WTC11 (cell line): ENCODE results near the gene SAMD8. TPM values are rescaled to one million over a fixed set of nuclear protein-coding genes. Genes with fewer than 3 reads are reported as not detected.

Experiments
- ATAC-seq: fragments of 200-7000 bp; cut with Tn5 transposase; 2 replicates; pipeline ENCODE4 v1.10.0; 2021; ENCODE audit warnings: mild to moderate bottlenecking, moderate library complexity
- CTCF ChIA-PET: fragments of 300-600 bp; sonication (Branson Sonifier 250); formaldehyde crosslinking; loops from one replicate; lab custom pipeline; 2021; ENCODE audit warnings: antibody characterized with exemption; lab: Charles Lee
- POLR2A ChIA-PET: fragments of 350-600 bp; sonication (Branson Sonifier 250); formaldehyde crosslinking; loops from one replicate; lab custom pipeline; 2021; ENCODE audit warnings: antibody characterized with exemption; lab: Charles Lee
- DNase-seq: peaks from one replicate; pipeline ENCODE4 v3.0.0; 2021; ENCODE audit warnings: low spot score
- H3K27ac Mint-ChIP-seq: 2 replicates; pipeline ENCODE4 v1.8.0; 2021; ENCODE audit warnings: mixed read lengths
- H3K27me3 Mint-ChIP-seq: 2 replicates; pipeline ENCODE4 v1.8.0; 2021; ENCODE audit warnings: low read depth, mild to moderate bottlenecking, moderate library complexity, mixed read lengths
- H3K36me3 Mint-ChIP-seq: 2 replicates; pipeline ENCODE4 v1.8.0; 2021; ENCODE audit warnings: mixed read lengths
- H3K4me1 Mint-ChIP-seq: 2 replicates; pipeline ENCODE4 v1.8.0; 2022; ENCODE audit warnings: mixed read lengths
- H3K4me3 Mint-ChIP-seq: 2 replicates; pipeline ENCODE4 v1.8.0; 2021; ENCODE audit warnings: mild to moderate bottlenecking, moderate library complexity, mixed read lengths
- H3K9me3 Mint-ChIP-seq: 2 replicates; pipeline ENCODE4 v1.8.0; 2021; ENCODE audit warnings: mixed read lengths
- AFF4 ChIP-seq: sonication (generic); formaldehyde crosslinking; IDR thresholded peaks from 2 replicates; pipeline ENCODE4 v1.8.1; 2023; ENCODE audit warnings: mild to moderate bottlenecking, missing genetic modification reagents, borderline replicate concordance
- AR ChIP-seq: fragments of 250-450 bp; sonication (Bioruptor Pico); IDR thresholded peaks from 2 replicates; pipeline ENCODE4 v1.9.0; 2021; ENCODE audit warnings: mild to moderate bottlenecking
- ARID4B ChIP-seq: sonication (generic); formaldehyde crosslinking; IDR thresholded peaks from 2 replicates; pipeline ENCODE4 v1.8.0; 2023; ENCODE audit warnings: missing genetic modification reagents, mild to moderate bottlenecking, borderline replicate concordance
- ATF6 ChIP-seq: sonication (generic); formaldehyde crosslinking; IDR thresholded peaks from 2 replicates; pipeline ENCODE4 v1.8.1; 2023; ENCODE audit warnings: mild to moderate bottlenecking, missing genetic modification reagents
- CREB1 ChIP-seq: sonication (generic); formaldehyde crosslinking; IDR thresholded peaks from 2 replicates; pipeline ENCODE4 v1.8.0; 2023; ENCODE audit warnings: mild to moderate bottlenecking, missing genetic modification reagents
- EMX1 ChIP-seq: fragments of 250-450 bp; sonication (Bioruptor Pico); IDR thresholded peaks from 2 replicates; pipeline ENCODE4 v1.8.0; 2021; ENCODE audit warnings: mild to moderate bottlenecking
- ERG ChIP-seq: fragments of 250-450 bp; sonication (Bioruptor Pico); IDR thresholded peaks from 2 replicates; pipeline ENCODE4 v1.8.0; 2021; ENCODE audit warnings: mild to moderate bottlenecking
- FOXK1 ChIP-seq: sonication (generic); formaldehyde crosslinking; IDR thresholded peaks from 2 replicates; pipeline ENCODE4 v1.8.0; 2022; ENCODE audit warnings: mild to moderate bottlenecking, moderate library complexity, missing genetic modification reagents
- HMGA2 ChIP-seq: fragments of 250-450 bp; sonication (Bioruptor Pico); IDR thresholded peaks from 2 replicates; pipeline ENCODE4 v1.4.0; 2021; ENCODE audit warnings: mild to moderate bottlenecking, moderate library complexity
- IRF2 ChIP-seq: sonication (generic); formaldehyde crosslinking; IDR thresholded peaks from 2 replicates; pipeline ENCODE4 v1.8.0; 2022; ENCODE audit warnings: low read depth, missing genetic modification reagents, borderline replicate concordance
- MYBL2 ChIP-seq: sonication (generic); formaldehyde crosslinking; IDR thresholded peaks from 2 replicates; pipeline ENCODE4 v1.8.1; 2023; ENCODE audit warnings: mild to moderate bottlenecking, moderate library complexity, missing genetic modification reagents
- NFATC4 ChIP-seq: fragments of 250-450 bp; sonication (Bioruptor Pico); IDR thresholded peaks from 2 replicates; pipeline ENCODE4 v1.9.0; 2021; ENCODE audit warnings: mild to moderate bottlenecking
- NR3C1 ChIP-seq: sonication (generic); formaldehyde crosslinking; conservative IDR thresholded peaks from 2 replicates; pipeline ENCODE4 v1.8.1; 2023; ENCODE audit warnings: low read depth, mild to moderate bottlenecking, missing genetic modification reagents
- PRDM15 ChIP-seq: sonication (generic); formaldehyde crosslinking; IDR thresholded peaks from 2 replicates; pipeline ENCODE4 v1.8.0; 2022; ENCODE audit warnings: missing genetic modification reagents
- RORB ChIP-seq: fragments of 250-450 bp; sonication (Bioruptor Pico); IDR thresholded peaks from 2 replicates; pipeline ENCODE4 v1.9.0; 2021; ENCODE audit warnings: mild to moderate bottlenecking
- TEAD4 ChIP-seq: sonication (generic); formaldehyde crosslinking; IDR thresholded peaks from 2 replicates; pipeline ENCODE4 v1.8.0; 2022; ENCODE audit warnings: mild to moderate bottlenecking, missing genetic modification reagents
- ZNF121 ChIP-seq: sonication (generic); formaldehyde crosslinking; IDR thresholded peaks from 2 replicates; pipeline ENCODE4 v1.8.0; 2023; ENCODE audit warnings: missing genetic modification reagents
- ZSCAN18 ChIP-seq: fragments of 250-450 bp; sonication (Bioruptor Pico); IDR thresholded peaks from 2 replicates; pipeline ENCODE4 v2.1.2; 2022; ENCODE audit warnings: mild to moderate bottlenecking, moderate library complexity
- total RNA-seq: library from RNA; stranded (reverse); gene quantifications from 3 replicates; pipeline ENCODE4 v1.2.3, GENCODE V29; 2021

SAMD8 gene
- total RNA-seq, 1 experiment from 2014 or later, result 23.0 TPM

- ChIA-PET CTCF (interaction anchor here (4.5 kb wide), 1 partner anchor 130 kb away, joined by 40 read pairs; the partner anchor contains the start of gene COMTD1), POLR2A (no interaction called here)
- H3K27ac Mint-ChIP-seq, result peak overlapping the region; percentile 37; the same call in 1 of the 2 replicates
- ATAC-seq (no peak), DNase-seq (no peak)
- no peaks in the 10 kb centered on the region for H3K36me3 Mint-ChIP-seq
- H3K4me3 Mint-ChIP-seq, result no peak overlapping the region
- H3K27me3 Mint-ChIP-seq, result no peaks in the 10 kb centered on the region; the same call in 1 of the 2 replicates
- H3K9me3 Mint-ChIP-seq, result no peaks in the 10 kb centered on the region
- TF ChIP-seq ARID4B (no peak), CREB1 (CRISPR knock-in tag) (no peak), AR (CRISPR knock-in tag) (no peak), ATF6 (CRISPR knock-in tag) (no peak), NR3C1 (CRISPR knock-in tag) (no peak), ZNF121 (CRISPR knock-in tag) (no peak), NFATC4 (CRISPR knock-in tag) (no peak), HMGA2 (no peak), RORB (no peak), MYBL2 (CRISPR knock-in tag) (no peak), IRF2 (CRISPR knock-in tag) (no peak), TEAD4 (CRISPR knock-in tag) (no peak), PRDM15 (CRISPR knock-in tag) (no peak), FOXK1 (CRISPR knock-in tag) (no peak), EMX1 (CRISPR knock-in tag) (no peak), ZSCAN18 (CRISPR knock-in tag) (no peak), ERG (CRISPR knock-in tag) (no peak), AFF4 (CRISPR knock-in tag) (no peak)
- peaks cover 46% of the 10 kb centered on the region for H3K4me1 Mint-ChIP-seq
Observed at GRCh38 chr10:75104842-75105241, 6.6 kb upstream of the SAMD8 start.
